HG03521 (cell line): Measurements from ENCODE around the gene SUMO4.
"Not testable (repeated sequence)": the region's sequence is repeated elsewhere in the genome, so short reads cannot be mapped to it uniquely, and the experiment has no call there.

Experiments used
- ATAC-seq: cut with Tn5 transposase; IDR thresholded peaks from one replicate; pipeline ENCODE4 v1.9.1; 2021; ENCODE audit warnings: mild to moderate bottlenecking, moderate library complexity; ENCODE audit not compliant: unreplicated experiment

Gene SUMO4

DNA sequence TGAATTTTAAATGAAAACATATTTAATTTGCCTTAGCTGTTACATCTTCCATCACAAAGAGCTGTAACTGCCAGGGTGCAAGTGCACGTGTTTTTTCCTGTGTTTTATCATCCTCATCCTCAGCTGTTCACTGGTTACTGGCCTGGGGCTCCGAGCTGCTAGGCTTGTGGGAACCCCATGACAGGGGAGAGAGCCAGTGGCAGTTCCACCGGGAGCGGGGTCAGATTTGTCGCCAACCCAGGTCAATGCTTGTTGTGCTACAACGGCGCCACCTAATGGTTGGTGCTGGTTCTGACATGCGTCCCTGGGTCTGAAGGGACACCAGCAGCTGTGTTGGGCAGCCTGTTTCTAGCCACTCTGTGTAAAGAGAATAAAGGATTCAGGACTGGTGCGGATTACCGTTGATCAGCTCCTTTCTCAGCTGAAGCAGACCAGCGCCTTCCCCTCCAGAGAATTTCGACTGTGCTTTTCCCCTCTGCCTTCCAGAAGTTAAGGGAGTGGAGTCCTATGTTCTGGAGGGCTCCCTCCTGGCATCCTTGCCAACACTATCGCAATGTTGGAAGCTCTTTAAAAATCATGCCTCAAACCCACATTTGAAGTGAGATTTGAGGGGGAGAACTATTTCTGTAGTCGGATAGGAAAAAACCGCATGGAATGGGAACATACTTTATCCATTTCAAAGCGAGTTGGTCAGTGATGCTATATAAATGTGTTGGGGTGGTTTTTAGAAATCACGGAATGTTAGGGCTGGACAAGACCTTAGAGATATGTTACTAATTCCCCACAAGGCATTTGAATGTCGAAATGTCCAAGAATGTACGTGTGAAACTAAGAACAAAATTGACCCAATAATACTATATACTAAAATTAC, 32.1 kb downstream of the SUMO4 start:
- ATAC-seq: peak; percentile 85

DNA sequence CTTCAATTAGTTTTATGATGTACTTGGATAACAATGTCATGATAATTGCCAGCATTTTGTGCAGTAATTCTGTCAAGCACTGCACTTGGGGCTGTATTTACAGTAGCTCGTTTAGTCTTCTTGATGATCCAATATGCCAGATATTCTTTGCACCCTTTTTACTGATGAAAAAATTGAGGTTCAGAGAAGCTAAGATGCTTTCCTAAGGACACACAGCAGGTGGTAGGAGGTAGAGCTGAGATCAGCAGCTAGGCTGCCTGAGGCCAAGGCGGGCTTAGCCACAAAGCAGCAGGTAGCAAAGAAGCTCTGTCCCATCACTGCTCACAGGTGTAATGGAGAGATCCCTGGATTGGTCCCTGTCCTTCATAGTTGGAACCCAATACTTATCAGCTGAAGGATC, 33.3 kb downstream of the SUMO4 start:
- no peak for ATAC-seq

DNA sequence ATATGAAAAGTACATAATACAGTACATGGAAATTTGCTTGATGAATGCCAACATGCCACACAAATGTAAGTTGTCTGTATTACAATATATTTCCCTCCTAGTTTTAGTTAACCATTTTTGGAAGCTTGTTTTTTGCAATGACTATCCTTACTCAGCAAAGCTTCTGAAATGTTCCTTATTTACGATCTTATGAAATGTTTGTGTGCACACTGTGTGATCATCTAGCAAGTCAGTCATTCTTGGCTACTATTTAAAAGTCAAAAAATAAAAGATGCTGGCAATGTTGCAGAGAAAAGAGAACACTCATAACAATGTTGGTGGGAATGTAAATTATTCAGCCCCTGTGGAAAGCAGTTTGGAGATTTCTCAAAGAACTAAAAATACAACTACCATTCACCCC, 33.8 kb downstream of the SUMO4 start:
- no peak for ATAC-seq

DNA sequence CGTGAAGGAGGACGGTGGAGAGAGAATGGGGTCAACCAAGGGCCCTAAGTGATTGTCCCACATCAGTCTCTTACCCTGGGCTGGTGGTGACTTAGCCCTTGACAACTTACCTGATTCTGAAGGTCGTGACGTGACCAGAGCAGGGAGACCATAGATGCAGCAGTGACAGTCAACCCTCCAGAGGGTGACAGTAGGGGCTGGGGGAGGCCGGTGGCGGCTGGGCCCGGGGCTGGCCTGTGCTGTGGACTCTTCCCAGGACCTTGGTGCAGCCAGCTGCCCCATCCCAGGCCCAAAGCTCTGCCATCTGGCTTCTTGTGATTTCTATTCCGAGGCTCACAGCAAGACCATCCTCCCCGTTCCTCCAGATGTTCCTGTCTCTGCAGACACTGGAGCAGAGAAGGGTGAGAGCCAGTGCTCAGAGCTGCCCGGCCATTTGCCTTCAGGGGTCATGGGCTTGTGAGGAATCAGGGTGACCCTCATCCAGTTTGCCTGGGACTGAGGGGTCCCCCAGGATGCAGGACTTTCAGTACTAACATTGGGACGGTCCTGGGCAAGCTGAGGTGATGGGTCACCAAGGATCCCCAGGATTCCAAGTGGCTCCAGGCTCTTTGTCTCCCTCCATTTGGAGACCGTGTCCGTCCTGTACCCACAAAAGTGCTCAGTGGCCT, 36.0 kb downstream of the SUMO4 start:
- ATAC-seq: no peak

DNA sequence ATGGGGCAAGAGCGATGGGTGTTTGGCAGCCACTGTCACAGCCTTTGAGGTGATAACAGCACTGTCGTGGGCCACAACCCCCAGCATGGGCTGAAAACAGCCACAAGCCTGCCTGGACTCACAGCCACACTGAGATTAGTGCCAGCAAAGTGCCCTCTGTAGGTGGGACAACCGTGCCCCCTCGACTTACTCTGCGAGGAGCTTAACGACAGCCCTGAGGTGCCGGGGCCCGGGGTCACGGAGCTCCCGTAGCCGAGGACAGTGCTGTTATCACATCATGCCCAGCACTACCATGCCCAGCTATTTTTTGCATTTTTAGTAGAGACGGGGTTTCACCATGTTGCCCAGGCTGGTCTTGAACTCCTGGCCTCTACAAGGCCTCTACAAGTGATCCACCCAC, 36.6 kb downstream of the SUMO4 start:
- ATAC-seq: no peak

DNA sequence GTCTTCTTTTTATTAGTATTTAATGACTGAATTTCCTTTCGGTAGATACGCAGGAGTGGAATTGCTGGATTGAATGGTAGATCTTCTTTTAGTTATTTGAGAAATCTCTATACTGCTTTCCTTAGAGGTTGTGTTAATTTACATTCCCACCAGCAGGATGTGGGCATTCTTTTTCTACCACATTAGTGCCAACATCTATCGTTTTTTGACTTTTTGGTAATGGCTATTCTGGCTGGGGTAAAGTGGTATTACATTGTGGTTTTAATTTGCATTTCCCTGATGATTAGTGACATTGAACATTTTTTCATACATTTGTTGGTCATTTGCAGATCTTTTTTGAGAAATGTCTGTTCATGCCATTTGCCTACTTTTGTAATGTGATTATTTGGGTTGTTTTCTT, 37.1 kb downstream of the SUMO4 start:
- ATAC-seq: no peak

DNA sequence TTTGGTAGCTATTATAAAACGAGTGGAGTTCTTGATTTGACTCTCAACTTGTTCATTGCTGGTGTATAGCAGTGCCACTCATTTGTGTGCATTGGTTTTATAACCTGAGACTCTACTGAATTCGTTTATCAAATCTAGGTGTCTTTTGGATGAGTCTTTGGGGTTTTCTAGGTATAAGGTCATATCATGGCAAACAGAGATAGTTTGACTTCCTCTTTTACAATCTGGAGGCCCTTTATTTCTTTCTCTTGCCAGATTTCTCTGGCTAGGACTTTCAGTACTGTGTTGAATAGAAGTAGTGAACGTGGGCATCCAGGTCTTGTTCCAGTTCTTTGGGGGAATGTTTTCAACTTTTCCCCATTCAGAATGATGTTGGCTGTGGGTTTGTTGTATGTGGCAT, 38.8 kb downstream of the SUMO4 start:
- ATAC-seq: no peak

DNA sequence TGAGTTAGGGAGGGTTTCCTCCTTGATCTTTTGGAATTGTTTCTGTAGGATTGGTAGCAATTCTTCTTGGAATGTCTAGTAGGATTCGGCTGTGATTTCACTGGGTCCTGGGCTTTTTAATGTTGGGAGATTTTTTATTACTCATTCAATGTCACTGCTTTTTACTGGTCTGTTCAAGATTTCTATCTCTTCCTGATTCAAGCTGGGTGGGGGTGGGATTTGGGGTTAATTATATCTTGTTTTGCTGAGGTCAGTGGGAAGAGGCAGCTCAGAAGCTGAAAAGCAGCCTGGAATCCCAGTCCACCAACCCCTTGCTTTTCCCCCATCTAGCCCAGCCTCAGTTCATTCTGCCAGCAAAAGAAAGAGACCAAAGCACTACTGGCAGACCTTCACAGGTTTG, 39.6 kb downstream of the SUMO4 start:
- no peak for ATAC-seq

DNA sequence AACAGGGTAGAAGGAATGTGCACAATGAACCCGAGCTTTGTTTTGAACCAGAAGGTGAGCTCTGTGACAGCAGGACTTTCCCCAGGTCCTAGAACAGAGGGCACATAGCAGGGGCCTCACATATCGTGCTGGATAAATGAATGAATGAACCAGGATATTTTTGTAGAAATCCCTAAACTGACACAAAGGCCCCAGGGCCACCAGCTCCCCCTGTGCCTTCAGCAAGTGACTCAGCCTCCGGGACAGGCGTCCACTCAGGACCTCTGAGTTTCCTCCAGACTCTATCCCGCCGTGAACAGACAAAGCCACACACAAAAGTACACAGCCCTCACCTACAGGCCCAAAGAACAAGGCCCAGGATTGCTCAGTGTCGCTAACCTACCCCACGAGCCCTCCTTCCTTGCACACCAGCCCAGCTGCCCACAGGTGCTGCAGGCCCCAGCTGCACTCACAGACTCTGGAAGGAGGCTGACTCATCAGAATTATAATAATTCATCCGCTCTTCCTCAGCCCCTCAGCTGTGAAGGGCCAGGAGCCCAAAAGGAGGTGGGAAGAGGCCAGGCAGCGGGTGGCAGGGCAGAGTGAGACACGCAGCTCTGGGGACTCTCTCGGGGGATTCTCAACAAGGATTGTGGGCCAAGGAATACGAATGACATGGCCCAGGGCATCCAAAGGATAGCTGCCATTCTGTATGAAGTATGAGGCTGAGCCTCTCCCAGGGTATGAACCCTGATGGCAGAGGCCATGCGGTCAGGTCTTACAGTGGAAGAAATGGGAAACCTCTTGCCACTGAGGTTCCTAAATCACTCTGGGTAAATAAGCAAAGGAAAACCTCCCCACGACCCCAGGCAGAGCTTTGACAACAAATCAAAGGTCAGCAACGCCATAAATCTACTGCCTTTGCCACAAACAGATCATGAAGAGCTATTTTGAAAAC, 40.9 kb downstream of the SUMO4 start:
- ATAC-seq: no peak

DNA sequence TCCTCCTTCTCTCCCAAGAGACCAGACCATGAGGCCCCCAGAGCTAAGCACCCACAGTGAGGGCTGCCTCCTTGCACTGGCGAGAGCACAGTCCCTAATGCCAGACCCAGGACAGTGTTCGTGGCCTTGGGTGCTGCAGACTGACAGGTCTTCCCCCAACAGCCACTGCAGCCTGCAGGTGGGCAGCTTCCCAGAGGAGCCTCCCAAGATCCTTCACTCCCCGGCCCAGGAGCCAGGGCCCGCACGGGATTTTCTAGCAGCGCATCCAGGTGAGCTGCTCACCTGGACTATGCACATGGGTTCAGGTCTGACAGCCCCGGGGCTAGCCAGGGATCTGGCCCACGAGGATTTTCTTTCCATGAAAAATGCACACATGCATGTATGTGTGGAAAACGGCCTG, 41.7 kb downstream of the SUMO4 start:
- no peak for ATAC-seq

DNA sequence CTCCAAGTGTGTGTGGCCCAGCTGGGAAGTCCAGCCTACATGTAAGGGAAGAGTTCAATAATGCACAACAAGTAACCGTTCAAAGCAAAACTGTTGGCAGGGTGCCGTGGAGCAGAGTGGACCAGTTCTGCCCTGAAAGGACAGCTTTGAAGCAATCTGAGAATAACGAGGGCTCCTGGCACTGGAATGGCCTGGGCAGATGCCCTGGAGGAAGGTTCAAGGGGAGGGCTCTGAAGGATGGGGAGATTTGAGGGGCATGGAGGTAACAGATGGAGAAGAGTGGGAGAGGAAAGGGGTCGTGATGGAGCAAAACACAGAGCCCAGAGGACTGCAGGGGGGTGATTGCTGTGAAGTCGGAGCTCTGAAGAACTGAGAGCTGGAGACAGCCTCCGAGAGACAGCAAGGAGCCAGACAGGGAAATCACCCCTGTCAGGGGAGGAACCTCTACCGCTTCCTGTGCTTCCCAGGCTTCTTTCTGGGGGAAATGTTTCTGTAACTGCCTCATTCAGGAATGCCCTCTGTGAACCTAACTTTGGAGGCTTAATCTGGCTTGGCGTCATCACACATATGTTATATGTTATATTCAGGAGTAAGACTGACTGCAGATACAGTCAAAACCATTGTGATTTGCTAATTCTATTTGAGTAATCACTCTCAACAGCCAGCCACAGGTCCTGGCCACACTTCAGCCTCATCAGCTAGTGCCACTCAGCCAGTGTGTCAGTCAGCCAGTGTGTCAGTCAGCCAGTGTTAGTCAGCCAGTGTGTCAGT, 43.5 kb downstream of the SUMO4 start:
- ATAC-seq: no peak

DNA sequence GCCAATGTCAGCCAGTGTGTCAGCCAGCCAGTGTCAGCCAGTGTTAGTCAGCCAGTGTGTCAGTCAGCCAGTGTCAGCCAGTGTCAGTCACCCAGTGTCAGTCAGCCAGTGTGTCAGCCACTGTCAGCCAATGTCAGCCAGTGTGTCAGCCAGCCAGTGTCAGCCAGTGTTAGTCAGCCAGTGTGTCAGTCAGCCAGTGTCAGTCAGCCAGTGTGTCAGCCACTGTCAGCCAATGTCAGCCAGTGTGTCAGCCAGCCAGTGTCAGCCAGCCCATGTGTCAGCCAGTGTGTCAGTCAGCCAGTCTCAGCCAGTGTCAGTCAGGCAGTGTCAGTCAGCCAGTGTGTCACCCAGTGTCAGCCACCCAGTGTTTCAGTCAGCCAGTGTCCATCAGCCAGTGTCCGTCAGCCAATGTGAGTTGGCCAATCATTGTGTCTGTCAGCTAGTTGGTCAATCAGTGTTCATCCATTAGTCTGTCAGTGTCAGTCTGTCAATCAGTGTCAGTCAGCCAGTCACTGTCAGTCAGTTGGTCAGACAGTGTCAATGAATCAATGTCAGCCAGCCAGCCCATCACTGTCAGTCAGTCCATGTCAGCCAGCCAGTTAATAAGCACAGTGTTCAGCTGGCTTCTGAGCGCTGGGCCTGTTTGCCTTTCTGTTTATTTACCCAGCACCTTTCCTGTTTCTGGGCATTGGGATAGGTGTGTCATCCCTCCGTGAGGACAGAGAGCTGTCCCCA, 44.5 kb downstream of the SUMO4 start:
- ATAC-seq: not testable (repeated sequence)

DNA sequence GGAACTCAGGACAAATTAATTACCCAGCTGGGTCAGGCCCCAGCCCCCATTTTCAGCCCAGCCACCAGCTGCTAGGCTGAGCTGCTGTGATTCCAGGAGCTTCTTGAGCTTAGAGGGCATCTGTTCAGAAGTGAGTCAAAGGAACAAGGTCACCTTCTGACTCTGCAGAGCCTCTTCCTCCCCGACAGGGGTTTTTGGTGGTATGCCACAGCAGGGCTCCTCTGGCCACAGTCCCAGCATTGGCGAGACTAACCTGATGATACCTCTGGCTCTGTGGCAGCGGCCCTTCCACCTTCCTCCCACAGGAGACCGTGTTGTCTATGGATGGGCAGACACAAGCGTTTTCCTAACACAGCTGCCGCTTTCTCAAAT, 45.0 kb downstream of the SUMO4 start:
- no peak for ATAC-seq

DNA sequence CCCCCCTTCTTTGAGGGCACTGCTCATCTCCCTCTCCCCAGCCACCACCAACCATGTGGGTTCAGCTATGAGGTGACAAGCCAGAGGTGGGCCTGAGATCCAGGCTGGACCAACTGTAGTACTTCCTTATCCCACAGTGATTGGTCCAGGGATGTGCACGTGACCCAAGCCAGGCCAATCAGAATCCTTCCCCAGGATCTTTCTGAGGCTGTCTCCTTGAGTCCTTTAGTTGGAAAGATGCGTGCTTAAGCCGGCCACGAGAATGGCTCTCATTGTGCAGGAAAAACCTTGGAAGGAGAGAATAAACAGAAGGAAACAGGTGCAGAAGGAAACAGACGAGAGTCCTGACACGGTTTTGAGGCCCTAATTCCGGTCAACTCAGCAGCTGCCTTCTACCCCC, 45.5 kb downstream of the SUMO4 start:
- no peak for ATAC-seq

DNA sequence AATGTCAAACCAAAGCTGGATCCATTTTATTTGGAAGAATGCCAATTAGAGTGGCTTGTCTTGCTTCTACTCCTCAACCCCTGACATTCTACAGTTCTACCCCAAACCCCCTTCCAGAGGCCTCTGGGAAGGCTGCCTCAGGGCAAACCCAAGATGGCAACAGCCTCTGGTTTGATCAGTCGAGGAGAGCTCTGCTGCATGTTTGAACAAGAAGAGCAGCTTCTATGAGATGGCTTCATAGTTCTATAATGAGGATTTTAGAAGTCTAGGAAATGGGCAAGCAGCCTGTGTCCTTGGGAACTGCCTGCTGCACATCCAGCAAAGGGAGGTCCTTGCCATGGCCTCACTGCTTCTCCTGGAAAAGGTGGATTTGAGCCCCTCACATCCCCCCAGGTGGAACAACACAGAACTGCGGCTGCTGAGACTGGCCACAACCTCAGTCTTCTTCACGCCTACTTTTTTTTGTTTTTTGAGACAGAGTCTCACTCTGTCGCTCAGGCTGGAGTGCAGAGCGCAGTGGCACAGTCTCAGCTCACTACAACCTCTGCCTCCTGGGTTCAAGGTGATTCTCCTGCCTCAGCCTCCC, 46.8 kb downstream of the SUMO4 start:
- no peak for ATAC-seq

DNA sequence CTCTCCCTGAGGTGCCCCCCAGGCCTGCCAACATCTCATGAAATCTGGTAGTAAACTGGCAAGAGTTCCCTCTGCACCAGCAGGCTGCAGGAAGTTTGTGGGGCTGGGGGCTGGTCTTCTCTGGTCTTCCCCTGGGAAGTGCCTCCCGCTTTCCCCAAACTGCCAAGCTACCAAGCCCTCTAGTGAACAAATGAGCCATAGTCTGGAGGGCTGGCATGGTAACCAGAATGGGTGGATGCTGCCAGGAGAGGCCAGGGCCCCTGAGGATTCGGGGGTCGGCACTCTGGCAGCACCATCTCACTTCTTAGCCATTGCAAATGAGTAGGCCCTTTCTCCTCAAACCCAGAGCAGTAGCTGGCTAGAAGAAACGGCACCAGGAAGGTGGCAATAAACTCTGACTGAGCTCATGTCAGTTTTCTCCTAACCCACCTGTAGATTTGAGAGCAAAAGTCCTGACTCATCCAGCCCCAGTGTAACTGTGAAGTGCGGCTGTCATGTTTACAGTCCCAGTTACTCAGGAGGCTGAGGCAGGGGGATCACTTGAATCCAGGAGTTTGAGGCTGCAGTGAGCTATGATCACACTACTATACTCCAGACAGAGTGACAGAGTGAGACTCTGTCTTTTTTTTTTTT, 48.9 kb downstream of the SUMO4 start:
- no peak for ATAC-seq

DNA sequence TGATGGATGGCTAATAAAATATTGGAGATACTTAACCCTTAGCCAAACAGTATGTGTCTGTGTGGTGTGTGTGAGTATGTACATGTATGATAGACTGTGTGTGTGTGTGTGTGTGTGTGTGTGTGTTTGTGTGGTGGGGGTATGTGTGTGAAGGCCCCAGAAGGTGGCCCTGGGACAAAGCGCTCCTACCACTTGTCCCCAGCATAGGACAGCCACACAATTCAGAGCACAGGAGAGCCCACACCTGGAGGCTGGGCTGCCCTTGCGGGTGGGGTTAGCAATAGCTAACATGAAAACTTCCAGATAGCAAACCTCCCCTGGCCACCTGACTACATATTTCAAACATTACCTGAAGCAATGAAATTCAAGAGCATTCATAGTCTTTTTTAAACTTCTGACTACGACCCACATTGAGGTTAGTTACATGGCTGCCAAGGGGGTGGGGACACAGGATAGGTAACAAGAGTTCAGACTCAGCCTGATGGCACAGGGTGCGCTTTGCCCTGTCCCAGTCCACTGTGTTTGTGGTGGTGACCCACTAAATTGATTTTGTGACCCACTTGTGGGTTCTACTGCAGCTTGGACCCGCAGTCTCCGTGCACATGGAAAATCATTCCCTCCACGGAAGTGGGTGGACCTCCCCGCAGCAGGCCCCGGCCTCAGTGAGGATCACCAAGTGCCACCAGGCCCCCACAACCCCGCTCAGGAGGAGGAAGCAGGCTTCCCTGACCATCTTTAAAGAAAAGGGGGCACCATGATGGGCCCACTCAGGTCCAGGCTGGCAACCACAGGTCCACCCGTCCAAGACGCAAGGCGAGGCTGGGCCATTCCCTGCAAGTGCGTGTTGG, 50.0 kb downstream of the SUMO4 start:
- no peak for ATAC-seq
